GM18907 (cell line): ENCODE results near the gene HIC2.
"Not testable (repeated sequence)": the region's sequence is repeated elsewhere in the genome, so short reads cannot be mapped to it uniquely, and the experiment has no call there.

Experiments
- ATAC-seq: cut with Tn5 transposase; IDR thresholded peaks from one replicate; pipeline ENCODE4 v1.9.1; 2021; ENCODE audit warnings: mild to moderate bottlenecking, moderate library complexity; ENCODE audit not compliant: unreplicated experiment

Gene HIC2

DNA sequence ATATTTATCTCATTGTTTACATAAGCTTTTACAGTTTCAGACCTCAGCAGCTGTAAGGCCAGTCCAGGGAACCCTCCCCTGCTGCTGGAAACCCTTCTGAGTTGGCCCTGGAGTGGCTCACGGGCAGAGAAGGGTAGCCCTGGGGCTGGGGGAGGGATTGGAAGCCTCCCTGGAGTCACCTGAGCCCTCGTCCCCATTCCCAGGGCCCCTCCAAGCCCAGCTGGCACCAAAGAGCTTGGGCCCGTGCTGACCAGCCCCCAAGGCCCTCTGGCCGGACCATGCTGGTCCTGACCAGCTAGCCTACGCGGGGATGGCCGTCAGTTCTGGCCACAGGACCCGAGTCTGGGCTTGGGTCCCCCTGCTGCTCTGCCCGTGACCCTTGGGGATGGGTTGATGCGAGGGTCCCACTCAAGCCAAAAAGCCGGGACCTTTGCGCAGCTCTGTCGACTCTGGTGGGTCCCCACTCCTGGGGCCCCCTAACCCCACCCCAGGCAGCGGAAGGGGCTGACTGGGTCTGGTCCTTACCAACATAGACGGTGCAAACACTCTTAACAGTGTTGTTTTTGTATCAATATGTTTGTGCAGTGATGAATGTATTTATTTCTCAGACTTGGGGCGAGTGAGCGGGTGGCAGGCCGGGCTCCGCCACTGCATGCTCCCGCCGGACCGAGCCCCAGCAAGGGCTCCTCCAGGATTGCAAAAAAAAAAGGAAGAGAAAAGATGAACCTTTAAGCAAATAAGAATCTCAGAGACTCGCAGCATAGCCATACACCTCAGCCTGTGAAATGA, 32.6 kb downstream of the HIC2 start:
- ATAC-seq: no peak

GRCh38 chr22:21450320-21450831, 33.2 kb downstream of the HIC2 start:
- no peak for ATAC-seq

DNA sequence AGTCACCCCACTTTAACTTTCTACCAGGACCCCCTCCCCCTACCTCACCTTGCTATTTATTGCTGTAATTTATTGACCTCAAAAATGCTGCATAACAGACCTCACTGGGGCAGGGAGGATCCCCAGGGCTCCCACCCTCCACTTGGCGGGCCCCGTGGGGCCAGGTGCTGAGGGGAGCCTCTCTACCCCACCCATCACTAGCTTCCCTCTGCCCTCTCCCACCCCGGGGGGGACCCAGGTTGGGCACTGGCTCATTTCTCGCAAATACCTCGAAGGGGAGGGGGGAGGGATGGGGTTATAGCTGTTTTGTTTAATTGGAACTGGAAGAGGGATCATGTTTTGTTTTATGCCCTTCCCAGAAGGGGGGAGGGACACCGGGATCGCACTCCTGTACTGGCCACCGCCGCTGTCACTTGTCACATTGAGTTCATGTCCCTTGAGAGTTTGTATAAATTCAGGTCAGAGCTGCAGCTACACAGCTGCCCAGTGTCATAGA, 33.7 kb downstream of the HIC2 start:
- no peak for ATAC-seq

DNA sequence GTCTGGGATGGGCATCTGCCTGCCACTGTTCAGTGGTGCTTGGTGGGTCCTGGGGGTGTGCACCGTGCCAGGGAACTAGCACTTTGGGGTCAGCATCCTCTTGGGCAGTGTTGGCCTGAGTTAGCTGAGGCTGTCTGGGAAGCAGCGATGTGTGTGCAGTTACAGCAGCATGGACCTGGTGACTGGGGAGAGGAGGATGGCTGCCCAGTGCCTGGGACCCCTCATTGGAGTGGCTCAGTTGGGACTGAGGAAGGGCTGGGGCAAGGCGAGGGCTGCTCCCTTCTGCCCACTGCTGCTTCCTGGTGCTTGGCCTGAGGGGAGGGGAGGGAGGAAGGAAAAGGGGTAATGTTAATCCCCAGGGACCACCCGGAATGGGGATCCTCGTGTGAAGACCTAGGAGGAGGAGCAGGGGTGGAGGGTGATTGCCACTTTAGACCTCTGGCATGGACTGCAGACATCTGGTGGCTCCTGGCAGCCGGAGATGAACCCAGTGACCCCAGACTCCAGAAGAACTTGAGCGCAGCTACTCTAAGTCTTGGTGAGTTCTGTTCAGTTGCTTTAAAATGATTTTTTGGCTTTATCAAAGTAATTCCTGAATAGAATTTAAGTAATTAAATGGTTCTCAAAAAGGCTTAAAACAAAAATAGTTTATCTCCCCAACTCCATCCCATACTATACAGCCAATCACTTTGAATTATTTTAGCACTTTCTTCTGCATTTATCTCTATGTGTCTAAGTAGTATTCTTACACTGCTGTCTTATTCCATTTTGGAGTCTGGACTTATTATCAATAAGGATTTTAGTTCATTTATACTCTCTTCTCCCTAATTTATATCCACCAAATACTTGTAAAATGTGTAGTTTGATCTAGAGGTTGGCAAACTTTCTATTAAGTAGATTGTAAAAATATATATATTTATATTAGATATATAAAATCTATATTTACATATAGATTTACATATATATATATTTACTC, 34.7 kb downstream of the HIC2 start:
- ATAC-seq: no peak

DNA sequence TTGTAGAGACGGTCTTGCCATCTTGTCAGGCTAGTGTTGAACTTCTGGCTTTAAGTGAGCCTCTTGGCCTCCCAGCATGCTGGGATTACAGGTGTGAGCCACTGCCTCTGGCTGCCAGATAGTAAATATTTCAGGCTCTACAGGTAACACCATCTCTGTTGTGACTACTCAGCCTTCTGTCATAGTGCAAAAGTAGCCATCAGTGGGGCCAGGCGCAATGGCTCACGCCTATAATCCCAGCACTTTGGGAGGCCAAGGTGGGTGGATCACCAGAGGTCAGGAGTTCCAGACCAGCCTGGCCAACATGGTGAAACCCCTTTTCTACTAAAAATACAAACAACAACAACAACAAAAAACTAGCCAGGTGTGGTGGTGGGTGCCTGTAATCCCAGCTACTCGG, 35.5 kb downstream of the HIC2 start:
- ATAC-seq: not testable (repeated sequence)

- ATAC-seq: not testable (repeated sequence)
Measured at GRCh38 chr22:21454998-21455333, 37.8 kb downstream of the HIC2 start.

DNA sequence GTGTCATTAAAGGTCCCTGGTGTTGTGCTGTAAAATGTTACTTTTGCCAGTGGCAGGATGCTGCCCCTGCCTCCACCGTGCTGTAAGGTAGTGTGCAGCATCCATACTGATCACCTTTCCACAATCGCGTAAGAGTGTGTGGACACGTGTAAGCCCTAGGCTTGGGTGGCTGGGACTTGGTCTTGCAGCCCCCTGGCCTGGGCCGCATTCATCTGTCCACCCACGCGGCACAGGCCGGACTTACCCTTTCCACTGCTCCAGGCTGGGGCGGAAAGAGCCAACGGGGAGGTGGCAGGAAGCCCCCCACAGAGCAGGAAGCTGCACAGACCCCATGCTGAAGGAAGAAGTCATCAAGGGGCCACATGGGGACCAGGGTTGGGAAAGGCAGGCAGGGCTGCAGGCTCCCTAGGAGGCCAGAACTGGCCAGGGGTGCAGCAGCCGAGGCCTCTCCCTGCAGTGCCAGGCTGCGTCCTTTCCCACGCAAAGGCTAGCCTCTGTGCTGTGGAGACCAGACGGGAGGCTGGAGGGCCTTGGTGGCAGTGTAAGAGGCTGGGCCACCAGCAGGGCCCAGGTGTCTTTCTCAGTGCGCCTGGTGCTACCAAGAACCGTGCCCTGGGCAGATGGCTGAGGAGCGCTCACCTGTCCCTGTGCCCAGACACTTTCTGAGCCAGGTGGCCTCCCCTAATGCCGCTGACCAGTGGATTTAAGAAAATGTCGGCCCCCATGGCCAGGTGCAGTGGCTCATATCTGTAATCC, 38.3 kb downstream of the HIC2 start:
- ATAC-seq: no peak

- no peak for ATAC-seq
Measured at GRCh38 chr22:21457023-21457787, 40.0 kb downstream of the HIC2 start.

DNA sequence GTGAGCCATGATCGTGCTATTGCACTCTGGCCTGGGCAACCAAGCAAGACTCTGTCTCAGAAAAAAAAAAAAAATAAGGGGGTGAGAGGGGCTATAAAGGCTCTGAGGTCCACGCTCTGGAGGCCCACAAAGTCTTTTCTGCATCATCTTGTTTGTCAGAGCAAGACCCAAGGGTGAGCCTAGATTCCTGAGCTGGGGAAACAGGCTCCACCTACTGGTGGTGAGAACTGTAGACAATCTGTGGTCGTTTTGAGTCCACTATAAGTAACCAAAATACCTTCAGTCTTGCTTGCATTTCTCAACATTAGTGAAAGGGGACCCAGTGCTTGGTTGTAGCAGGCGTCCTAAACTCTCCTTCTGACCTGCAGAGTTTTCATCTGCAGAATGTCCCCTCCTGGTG, 45.5 kb downstream of the HIC2 start:
- ATAC-seq: not testable (repeated sequence)

GRCh38 chr22:21467337-21468193, 50.4 kb downstream of the HIC2 start, which contains the start of gene TMEM191C:
Gene TMEM191C, plus strand, starts transcription at chr22:21467387. Its CDS starts 73 bp downstream, at chr22:21467460.
- peak; percentile 21 for ATAC-seq

- ATAC-seq: peak; percentile 91
Measured at GRCh38 chr22:21468194-21469096, 51.3 kb downstream of the HIC2 start.

- ATAC-seq: not testable (repeated sequence)
Measured at GRCh38 chr22:21469097-21469994, 52.2 kb downstream of the HIC2 start.

GRCh38 chr22:21472984-21473383, 55.8 kb downstream of the HIC2 start:
- ATAC-seq: not testable (repeated sequence)

- ATAC-seq: not testable (repeated sequence)
Measured at GRCh38 chr22:21473664-21474063, 56.5 kb downstream of the HIC2 start.

DNA sequence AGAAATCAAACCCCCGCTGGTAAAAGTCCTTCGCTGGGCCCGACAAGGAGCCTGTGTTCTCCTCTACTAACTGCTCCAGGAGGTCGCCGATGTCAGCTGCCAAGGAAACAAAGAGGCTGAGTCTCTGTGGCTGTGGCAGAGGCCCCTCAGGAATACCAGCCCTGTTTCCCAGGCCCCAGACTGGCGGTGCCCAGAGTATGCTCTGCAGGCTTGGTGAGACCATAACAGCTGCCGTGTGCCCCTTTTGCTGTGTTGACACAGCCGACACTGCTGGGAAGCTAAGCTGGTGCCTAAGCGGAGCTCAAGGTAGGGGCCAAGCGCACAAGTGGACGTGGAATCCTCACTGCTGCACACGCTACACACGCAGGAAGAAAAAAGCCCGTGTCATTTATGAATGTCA, 66.9 kb downstream of the HIC2 start:
- not testable (repeated sequence) for ATAC-seq

- not testable (repeated sequence) for ATAC-seq
Measured at GRCh38 chr22:21487723-21488122, 70.6 kb downstream of the HIC2 start.

- ATAC-seq: not testable (repeated sequence)
Measured at GRCh38 chr22:21489149-21489680, 72.0 kb downstream of the HIC2 start.
